Inflammatory macrophage (primary cell): Measurements from ENCODE around the gene NUCB1.
"Not testable (repeated sequence)": the region's sequence is repeated elsewhere in the genome, so short reads cannot be mapped to it uniquely, and the experiment has no call there.

Source experiments
- DNase-seq, 2 donors: peaks; one replicate each; pipeline ENCODE4 v3.0.0-alpha.2; 2020 to 2022
- total RNA-seq, 18 experiments: gene quantifications; one replicate each; lab custom pipeline; 2026; ENCODE audit warnings: mixed read lengths in 6 of 18, inconsistent platforms in 2 of 18; lab: John Stamatoyannopoulos, UW

Gene NUCB1
- 174 to 339 (median 271) reads per million in 18 experiments for total RNA-seq

DNA sequence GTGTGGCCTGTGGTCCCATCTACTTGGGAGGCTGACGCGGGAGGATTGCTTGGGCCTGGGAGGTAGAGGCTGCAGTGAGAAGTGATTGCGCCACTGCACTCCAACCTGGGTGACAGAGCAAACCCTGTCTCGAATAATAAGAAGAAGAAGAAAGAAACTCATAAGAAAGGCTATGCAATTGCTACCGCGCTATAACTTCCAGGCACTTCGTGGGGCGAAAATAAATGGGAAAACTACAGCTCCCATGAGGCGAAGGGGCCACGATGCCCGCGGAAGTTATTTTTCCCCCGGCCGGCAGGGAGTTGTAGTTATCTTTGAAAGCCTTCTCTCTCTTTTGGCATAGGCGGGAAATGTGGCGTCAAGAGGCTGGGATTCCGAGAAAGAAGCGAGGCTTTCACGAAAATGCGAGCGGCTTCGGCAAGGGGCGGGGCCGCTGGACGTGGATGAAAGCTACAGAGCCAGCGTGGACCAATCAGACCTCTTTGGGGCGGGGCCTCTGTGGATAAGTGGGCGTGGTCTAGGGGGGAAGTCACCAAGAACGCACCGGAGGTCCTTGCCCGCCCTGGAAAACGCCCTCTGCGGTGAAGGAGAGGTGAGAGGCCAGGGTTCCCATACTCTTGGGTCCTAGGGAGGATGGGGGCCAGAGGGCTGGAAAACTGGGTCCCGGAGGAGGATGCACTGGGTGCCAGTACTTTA lies at the start of gene NUCB1:
NUCB1 (plus strand) TSS at position 532 of the 696 bp plus-strand sequence. CDS start 485 bp downstream, outside the sequence.
- DNase-seq: peak; percentile 100

DNA sequence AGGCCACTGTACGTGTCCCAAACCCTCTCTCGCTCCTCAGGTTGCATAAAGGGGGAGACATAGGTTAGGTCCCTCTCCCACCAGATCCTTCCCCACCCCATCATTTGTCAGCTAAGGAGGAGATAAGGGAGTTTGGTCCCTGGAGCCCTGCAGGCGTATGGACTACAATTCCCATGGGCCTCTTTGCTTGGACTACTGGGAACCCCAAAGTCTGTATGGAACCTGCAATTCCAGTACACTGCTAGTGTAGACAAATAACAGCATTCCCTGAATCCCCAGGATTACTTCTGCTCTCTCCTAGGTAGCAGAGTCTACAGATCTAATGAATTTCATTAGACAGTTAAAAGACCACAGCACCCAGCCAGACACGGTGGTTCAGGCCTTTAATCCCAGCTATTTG lies 47.8 kb upstream of the NUCB1 start:
- no peak for DNase-seq

DNA sequence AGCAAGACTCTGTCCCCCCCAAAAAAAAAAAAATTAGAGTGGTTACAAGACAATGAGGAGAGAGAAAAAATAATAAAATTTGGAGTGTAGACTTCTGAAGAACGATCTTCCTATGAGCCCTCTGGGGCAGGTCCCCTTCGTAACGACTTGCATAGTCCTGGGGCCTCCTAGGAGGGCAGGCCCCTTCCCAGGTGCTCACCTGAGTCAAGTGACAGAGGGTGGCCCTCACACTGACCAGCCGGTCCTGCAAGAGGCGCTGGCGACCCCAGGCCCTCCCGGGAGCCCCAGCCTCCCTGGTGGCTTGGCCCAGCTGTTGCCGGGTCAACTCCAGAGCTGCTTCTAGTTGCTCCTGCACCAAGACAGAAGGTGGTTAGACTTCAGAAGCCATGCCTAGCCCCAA lies 46.6 kb upstream of the NUCB1 start:
- DNase-seq: no peak

DNA sequence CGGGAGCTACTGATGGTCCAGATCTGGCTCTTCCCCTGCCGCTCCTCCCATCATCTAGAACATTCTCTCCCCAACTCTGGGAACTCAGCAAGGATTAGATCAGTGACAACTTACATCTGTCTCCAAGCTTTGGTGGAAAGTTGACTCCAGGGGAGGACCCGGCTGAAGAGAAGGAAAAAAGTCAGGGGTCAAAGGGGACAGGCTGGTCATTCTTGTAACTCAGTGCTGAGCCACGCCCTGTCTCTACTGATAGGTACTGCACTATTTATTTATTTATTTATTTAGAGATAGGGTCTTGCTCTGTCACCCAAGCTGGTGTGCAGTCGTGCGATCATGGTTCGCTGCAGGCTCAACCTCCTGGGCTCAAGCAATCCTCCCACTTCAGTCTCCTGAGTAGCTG lies 46.0 kb upstream of the NUCB1 start:
- no peak for DNase-seq

DNA sequence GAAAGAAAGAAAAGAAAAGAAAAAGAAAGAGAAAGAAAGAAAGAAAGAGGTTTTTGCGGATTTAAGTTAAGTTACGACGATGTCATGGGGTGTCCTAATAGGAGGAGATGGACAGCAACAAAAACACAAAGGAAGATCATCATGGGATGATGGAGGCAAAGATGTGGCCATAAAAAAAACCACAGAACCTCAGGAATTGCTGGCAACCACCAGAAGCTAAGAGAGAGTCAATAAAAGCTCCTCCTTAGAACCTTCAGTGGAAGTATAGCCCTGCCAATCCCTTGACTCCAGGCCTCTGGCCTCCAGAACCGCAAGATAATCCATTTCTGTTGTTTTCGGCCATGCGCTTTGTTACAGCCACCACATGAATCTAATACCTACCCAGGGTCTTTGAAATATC lies 43.2 kb upstream of the NUCB1 start:
- no peak for DNase-seq

DNA sequence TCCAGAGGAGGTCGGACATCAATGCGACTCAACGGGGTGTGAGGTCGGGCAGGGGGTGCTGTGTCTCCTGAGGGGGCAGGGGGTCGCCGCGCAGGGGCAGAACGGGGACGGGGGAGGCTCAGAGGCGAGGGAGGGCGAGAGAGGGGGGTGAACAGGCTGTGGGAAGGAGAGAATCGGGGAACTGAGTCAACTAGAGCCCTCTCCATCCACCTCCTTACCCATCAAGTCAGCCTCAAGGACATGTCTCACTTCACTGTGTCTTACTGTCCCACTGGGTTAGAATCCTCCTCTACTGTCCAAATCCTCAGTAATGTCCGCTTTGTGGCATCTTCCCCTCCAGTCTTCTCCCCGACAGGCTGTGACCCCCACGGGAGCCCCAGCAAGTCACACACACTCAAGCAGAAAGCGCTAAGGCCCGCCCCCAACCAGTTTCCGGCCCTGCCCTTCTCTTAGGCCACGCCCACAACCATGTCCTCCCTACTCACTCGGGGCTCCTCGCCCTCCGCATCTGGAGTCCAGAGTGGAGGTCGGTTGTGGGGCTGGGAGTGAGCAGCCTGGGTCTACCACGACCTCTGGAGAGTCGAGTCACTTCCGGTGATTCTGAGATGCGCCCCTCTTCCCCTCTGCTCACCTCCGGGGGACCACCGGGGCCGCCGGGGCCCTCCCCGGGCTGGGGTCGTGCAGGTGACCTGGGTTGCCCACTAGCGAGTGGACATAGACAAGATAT lies 41.0 kb upstream of the NUCB1 start:
- peak; percentile 33 to 54 for DNase-seq

DNA sequence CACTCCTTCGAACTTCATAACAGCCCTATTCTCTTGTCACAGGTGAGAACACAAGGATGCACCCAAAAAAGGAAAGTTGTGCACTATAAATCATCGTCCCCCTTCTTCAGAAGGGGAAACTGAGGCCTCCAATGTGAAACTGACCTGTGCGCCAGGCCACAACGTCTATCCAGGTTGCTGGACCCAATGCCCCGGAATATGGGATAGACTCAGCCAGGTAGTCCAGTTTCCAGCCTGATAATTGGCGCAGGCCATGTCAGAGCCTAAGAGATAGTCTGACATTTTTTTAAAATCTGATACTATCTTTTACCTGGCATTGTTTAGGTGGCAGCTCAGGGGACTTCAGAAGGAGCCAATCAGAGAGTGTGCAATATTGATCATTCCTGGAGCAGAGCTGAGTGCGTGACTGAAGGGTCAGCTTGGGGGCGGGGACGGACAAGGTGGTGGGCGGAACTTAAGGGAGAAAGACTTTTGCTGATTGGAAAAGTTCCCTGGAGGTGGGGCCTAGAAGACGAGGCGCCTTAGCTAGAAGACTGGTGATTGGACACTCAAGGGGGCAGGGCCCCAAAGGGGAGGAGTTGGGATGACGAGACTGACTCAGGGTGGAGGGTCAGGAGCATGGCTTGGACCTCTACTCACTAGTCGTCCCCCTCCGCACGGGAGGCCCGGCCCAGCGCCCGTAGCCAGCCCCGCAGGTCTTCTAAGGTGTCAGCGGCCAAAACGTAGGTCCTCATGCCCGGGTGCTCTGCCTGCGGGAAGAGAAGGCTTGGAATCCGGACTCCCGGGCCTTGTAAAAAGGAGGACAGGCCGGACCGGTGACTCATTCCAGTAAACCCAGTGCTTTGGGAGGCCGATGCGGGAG lies 40.2 kb upstream of the NUCB1 start:
- peak; percentile 60 to 68 for DNase-seq

DNA sequence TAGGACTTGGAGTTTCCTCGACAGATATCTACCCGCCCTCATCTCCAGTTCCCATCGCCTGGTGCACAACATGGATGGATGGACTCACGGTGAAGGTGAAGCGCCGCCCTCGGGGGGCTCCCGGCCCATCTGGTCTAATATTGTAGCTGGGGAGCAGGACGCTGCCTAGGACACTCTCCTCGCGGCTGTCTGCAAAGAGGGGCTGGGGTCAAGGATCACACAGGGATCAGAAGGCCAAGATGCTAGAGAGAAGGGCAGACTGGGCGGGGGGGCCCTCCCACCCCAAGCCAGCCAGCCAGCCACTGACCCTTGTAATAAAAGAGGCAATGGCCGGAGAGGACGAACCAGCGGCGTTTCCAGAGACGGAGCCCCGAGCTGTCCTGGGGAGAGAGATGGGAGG lies 38.8 kb upstream of the NUCB1 start:
- DNase-seq: no peak

DNA sequence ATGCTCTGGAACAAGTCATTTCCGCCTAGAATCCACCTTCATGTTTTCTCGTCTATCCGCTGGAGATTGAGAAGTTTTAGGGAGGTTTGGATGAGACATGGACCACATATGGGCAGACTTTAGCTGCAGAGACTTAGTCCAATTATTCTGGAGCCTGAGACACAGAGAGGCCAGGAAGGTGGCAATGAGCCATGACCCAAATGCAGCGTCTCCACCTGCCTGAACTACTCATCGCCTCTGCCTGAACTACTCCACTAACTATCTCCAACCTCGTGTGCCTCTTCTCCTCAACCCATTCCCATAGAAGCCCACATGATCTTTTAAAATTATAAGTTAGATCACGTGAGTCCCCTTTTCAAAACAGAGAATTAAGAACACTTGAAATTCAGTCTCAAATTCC lies 37.3 kb upstream of the NUCB1 start:
- DNase-seq: no peak

DNA sequence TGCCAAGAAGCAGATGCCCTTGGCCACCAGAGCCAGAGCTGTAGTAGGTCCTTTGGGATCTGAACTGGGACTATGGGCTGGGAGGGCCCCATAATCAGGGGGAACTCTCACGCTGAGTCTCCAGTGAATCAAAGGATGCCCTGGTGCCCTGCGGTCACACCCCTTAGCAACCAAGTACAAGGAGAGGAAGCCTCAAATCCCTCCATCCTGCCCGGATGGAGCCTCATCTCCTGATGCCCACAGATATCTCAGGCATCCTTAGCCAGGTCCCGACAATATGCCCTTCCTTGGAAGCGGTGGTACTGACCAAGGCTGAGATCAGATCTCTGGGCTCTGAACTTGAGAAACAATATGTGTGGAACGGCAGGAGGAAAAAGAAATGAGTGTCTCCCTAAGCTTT lies 33.4 kb upstream of the NUCB1 start:
- no peak for DNase-seq

DNA sequence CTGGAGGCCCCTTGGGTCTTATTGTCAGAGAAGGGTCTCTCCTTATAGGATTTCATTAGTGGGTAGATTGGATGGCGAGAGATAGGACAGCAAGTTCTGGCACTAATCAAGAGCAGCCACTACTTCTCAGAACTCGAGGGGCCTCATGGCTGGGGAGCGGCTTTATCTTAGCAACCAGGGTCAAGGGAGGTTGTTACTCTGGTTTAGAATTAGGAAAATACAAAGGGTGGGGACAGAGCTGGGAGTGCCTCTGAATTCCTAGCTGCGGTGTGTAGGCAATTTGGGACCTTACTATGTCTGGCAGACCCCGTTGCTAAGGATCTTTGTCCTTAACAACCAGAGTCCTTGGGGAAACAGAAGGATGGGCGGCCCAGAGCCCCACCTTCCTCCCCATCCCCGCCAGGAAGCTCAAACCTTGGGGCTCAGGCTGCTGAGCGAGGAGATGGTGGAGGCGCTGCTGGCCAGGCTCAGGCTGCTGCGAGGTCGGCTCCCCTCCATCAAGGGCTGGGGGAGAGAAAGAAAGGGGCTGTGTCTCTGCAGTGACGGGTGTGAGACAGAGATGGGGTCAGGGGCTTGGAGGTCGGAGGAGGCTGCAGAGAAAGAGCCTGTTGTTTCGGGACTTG lies 32.9 kb upstream of the NUCB1 start:
- no peak for DNase-seq

DNA sequence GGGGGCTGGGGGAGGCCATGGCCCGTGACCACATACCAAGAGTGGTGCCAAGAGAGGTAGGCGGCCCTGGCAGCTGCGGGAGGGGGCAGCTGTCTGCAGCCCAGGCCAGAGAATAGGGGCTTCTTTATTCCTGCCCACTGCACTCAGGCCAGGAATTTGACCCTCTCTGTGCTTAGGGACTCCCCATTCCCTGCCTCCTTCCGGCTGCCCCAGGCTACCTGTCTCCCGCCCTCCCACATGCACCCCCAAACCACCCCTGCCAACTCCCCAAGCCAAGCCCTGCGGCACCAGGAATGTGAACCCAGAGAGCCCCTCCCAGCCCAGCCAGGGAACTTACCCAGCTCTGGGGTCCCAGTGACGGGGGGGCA lies 32.4 kb upstream of the NUCB1 start:
- DNase-seq: no peak

DNA sequence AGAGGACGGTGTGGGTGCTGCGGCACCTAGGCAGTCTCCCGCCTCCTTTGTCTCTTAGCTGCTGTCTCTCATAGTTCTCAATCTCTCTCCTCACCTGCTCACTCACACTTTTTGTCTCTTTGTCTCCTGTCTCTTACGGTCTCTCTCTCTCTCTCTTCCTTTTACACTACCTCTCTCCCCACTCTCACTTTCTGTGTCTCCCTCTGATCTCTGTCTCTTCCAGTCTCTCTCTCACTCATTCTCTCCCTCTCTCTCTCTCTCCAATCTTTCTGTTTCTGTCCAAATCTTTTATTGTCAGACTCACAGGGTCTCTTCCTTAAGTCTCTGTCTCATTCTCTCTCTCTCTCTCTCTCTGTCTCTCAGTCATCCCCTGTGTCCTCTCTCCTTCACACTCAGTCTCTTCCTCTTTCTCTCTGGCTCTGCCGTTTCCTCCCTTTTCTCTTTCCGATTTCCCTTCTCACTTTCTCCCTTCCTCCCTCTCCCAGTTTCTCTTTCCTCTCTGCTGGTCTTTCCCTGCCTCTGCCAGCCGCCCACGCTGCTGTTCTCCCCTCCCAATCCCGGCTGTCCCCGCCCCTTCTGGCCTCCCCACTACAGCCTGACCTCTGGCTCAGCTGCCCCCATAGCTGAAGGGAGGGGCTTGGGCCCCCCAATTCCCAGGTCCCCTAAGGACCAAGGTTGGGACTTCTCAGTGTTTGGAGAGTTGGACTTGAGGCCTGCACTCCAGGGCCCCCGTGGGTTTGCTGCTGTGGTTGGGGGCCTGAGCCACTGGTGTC lies 31.8 kb upstream of the NUCB1 start, which contains the start of gene PLEKHA4:
PLEKHA4 (minus strand) TSS at position 504 of the 773 bp plus-strand sequence. CDS start 997 bp downstream, outside the sequence.
- no peak for DNase-seq

DNA sequence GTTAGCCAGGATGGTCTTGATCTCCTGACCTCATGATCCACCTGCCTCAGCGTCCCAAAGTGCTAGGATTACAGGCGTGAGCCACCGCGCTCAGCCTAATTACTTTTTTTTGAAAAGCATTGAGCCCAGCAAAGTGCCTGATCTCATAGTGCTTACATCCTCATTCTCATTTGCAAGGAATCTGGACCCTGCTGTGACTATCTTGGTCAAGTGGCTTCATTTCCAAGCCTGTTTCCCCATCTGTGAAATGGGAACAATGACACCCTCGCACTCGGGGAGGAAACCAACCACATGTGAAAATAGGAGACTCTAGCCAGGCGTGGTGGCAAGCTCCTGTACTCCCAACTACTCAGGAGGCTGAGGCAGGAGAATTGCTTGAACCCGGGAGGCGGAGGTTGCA lies 30.1 kb upstream of the NUCB1 start:
- DNase-seq: peak; percentile 32 to 42

DNA sequence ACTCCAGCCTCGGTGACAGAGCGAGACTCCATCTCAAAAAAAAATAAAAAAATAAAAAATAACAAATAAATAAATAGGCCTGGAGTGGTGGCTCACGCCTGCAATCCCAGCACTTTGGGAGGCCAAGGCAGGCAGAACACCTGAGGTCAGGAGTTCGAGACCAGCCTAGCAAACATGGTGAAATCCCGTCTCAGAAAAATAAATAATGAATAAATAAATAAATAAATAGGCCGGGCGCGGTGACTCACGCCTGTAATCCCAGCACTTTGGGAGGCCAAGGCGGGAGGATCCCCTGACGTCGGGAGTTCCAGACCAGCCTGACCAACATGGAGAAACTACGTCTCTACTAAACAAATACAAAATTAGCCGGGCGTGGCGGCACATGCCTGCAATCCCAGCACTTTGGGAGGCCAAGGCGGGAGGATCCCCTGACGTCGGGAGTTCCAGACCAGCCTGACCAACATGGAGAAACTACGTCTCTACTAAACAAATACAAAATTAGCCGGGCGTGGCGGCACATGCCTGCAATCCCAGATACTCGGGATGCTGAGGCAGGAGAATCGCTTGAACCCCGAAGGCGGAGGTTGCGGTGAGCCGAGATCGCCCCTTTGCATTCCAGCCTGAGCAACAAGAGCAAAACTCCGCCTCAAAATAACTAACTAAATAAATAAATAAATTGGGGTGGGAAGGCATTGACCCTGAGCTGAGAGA lies 28.5 kb upstream of the NUCB1 start:
- DNase-seq: not testable (repeated sequence)

DNA sequence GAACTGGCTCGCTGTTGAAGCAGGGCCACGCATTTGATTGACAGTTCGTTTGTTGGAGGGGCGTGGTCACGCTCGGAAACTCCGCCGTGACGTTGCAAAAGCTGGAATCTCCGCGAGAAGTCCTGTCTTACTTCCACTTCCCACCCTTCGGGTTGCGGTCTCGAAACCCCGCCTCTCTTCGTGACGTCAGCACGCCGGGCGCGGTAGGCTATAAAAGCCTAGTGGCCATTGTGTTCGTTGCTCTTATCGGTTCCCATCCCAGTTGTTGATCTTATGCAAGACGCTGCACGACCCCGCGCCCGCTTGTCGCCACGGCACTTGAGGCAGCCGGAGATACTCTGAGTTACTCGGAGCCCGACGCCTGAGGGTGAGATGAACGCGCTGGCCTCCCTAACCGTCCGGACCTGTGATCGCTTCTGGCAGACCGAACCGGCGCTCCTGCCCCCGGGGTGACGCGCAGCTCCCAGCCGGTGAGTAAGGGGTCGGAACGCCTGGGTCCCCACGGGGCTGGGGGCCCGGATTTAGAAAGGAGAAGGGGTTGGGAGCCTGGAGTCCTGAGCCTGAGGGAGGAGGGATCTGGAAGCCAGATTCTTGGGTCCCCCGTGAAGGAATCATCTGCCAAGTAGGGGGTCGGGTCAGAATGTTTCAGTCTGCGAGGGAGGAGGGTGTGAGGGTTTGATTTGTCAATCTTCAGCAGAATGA lies 27.8 kb upstream of the NUCB1 start, which contains the start of gene PPP1R15A:
PPP1R15A (plus strand) TSS at position 240 of the 702 bp plus-strand sequence. CDS start 813 bp downstream, outside the sequence.
- peak; percentile 98 to 100 for DNase-seq

DNA sequence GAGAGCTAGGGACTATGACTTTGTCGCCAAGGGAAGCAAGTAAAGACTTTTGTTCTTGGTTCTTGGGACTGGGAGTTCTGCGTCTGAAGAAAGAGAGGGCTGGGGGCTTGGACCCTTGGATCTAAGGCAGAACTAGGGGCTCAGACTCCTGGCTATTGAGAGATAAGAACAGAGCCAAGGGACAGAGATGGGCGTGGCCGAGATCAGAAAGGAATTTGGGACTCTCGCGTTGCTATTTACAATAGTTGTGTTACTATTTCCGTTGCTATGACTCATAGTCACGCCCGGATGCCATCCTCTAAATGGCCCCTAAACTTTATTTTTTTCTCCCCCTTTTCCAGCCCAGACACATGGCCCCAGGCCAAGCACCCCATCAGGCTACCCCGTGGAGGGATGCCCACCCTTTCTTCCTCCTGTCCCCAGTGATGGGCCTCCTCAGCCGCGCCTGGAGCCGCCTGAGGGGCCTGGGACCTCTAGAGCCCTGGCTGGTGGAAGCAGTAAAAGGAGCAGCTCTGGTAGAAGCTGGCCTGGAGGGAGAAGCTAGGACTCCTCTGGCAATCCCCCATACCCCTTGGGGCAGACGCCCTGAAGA lies 27.1 kb upstream of the NUCB1 start:
- peak; percentile 91 to 93 for DNase-seq

DNA sequence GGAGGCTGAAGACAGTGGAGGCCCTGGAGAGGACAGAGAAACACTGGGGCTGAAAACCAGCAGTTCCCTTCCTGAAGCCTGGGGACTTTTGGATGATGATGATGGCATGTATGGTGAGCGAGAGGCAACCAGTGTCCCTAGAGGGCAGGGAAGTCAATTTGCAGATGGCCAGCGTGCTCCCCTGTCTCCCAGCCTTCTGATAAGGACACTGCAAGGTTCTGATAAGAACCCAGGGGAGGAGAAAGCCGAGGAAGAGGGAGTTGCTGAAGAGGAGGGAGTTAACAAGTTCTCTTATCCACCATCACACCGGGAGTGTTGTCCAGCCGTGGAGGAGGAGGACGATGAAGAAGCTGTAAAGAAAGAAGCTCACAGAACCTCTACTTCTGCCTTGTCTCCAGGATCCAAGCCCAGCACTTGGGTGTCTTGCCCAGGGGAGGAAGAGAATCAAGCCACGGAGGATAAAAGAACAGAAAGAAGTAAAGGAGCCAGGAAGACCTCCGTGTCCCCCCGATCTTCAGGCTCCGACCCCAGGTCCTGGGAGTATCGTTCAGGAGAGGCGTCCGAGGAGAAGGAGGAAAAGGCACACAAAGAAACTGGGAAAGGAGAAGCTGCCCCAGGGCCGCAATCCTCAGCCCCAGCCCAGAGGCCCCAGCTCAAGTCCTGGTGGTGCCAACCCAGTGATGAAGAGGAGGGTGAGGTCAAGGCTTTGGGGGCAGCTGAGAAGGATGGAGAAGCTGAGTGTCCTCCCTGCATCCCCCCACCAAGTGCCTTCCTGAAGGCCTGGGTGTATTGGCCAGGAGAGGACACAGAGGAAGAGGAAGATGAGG lies 26.4 kb upstream of the NUCB1 start:
- peak; percentile 15 to 46 for DNase-seq
